HG03571 (cell line): ENCODE data around the gene NLGN1.

Experiments used
- ATAC-seq: cut with Tn5 transposase; IDR thresholded peaks from one replicate; pipeline ENCODE4 v1.9.1; 2021; ENCODE audit not compliant: unreplicated experiment

The NLGN1 gene

GRCh38 chr3:174247687-174248152 is 850.2 kb downstream of the NLGN1 start:
- ATAC-seq: no peak

- ATAC-seq: no peak
Measured at GRCh38 chr3:174251681-174252080, 854.1 kb downstream of the NLGN1 start.

GRCh38 chr3:174253196-174253823 is 855.8 kb downstream of the NLGN1 start:
- ATAC-seq: no peak

- no peak for ATAC-seq
Measured at GRCh38 chr3:174253940-174254339, 856.4 kb downstream of the NLGN1 start.

- no peak for ATAC-seq
Measured at GRCh38 chr3:174255454-174255853, 857.9 kb downstream of the NLGN1 start.

- no peak for ATAC-seq
Measured at GRCh38 chr3:174266476-174266875, 868.9 kb downstream of the NLGN1 start.

- no peak for ATAC-seq
Measured at GRCh38 chr3:174268061-174268460, 870.5 kb downstream of the NLGN1 start.

GRCh38 chr3:174268586-174268985 is 871.0 kb downstream of the NLGN1 start:
- no peak for ATAC-seq

GRCh38 chr3:174270841-174271240 is 873.3 kb downstream of the NLGN1 start:
- no peak for ATAC-seq

GRCh38 chr3:174275336-174275735 is 877.8 kb downstream of the NLGN1 start:
- no peak for ATAC-seq

- no peak for ATAC-seq
Measured at GRCh38 chr3:174276826-174277225, 879.3 kb downstream of the NLGN1 start.

GRCh38 chr3:174278094-174278493 is 880.5 kb downstream of the NLGN1 start:
- ATAC-seq: no peak

- ATAC-seq: no peak
Measured at GRCh38 chr3:174280186-174280585, 882.6 kb downstream of the NLGN1 start.

GRCh38 chr3:174285242-174285864 is 887.8 kb downstream of the NLGN1 start:
- no peak for ATAC-seq

GRCh38 chr3:174287705-174288104 is 890.2 kb downstream of the NLGN1 start:
- ATAC-seq: no peak

GRCh38 chr3:174294616-174295015 is 897.1 kb downstream of the NLGN1 start:
- no peak for ATAC-seq

GRCh38 chr3:174295306-174296092 is 898.0 kb downstream of the NLGN1 start:
- no peak for ATAC-seq

GRCh38 chr3:174302746-174303315 is 905.3 kb downstream of the NLGN1 start:
- ATAC-seq: no peak

GRCh38 chr3:174303907-174304560 is 906.5 kb downstream of the NLGN1 start:
- no peak for ATAC-seq

GRCh38 chr3:174308736-174309135 is 911.2 kb downstream of the NLGN1 start:
- no peak for ATAC-seq

GRCh38 chr3:174310475-174310983 is 913.0 kb downstream of the NLGN1 start:
- no peak for ATAC-seq
